ENCODE results near the gene CELA2A.
A peak's percentile ranks its signal among the peaks of the same experiment; 100 is the strongest.

Gene CELA2A

GRCh38 chr1:15456313-15456954 lies at the start of gene CELA2A:
Gene CELA2A (plus strand): TSS chr1:15456732. CDS start chr1:15456754, 22 bp downstream.
- DNase-seq: no peak

- DNase-seq: no peak
Observed at GRCh38 chr1:15407580-15407979, 49.0 kb upstream of the CELA2A start.

GRCh38 chr1:15408890-15409387 lies 47.6 kb upstream of the CELA2A start:
- DNase-seq: no peak

GRCh38 chr1:15409388-15410222 lies 46.9 kb upstream of the CELA2A start, which contains the start of gene EFHD2:
Gene EFHD2 (plus strand): TSS chr1:15409888. CDS start chr1:15409972, 84 bp downstream.
- DNase-seq: peak; percentile 88

GRCh38 chr1:15410223-15410883 lies 46.2 kb upstream of the CELA2A start:
- peak; percentile 35 for DNase-seq

- no peak for DNase-seq
Observed at GRCh38 chr1:15410884-15411245, 45.7 kb upstream of the CELA2A start.

- DNase-seq: peak; percentile 44
Observed at GRCh38 chr1:15411593-15412137, 44.9 kb upstream of the CELA2A start.

- DNase-seq: peak; percentile 51
Observed at GRCh38 chr1:15412175-15412800, 44.2 kb upstream of the CELA2A start.

- DNase-seq: no peak
Observed at GRCh38 chr1:15412843-15413242, 43.7 kb upstream of the CELA2A start.

- no peak for DNase-seq
Observed at GRCh38 chr1:15413563-15414444, 42.7 kb upstream of the CELA2A start.

GRCh38 chr1:15414445-15414983 lies 42.0 kb upstream of the CELA2A start:
- no peak for DNase-seq

GRCh38 chr1:15417059-15417934 lies 39.2 kb upstream of the CELA2A start:
- peak; percentile 65 for DNase-seq

GRCh38 chr1:15418806-15419515 lies 37.6 kb upstream of the CELA2A start:
- DNase-seq: no peak

- no peak for DNase-seq
Observed at GRCh38 chr1:15420853-15421465, 35.6 kb upstream of the CELA2A start.

GRCh38 chr1:15422871-15423270 lies 33.7 kb upstream of the CELA2A start:
- DNase-seq: no peak

GRCh38 chr1:15423355-15424077 lies 33.0 kb upstream of the CELA2A start:
- no peak for DNase-seq

GRCh38 chr1:15424146-15424667 lies 32.3 kb upstream of the CELA2A start:
- no peak for DNase-seq

- DNase-seq: no peak
Observed at GRCh38 chr1:15424981-15425380, 31.6 kb upstream of the CELA2A start.
